Erythroblast (primary cell): ENCODE measurements around the gene TCF15.

Source experiments
- GATA1 ChIP-seq: IDR thresholded peaks from 2 replicates; pipeline ENCODE4 v1.6.1; 2011; ENCODE audit warnings: low read depth, mild to moderate bottlenecking, control low read depth, low read length, moderate library complexity
- POLR2A ChIP-seq: IDR thresholded peaks from 2 replicates; pipeline ENCODE4 v1.6.1; 2011; ENCODE audit warnings: mild to moderate bottlenecking, low read length

DNA sequence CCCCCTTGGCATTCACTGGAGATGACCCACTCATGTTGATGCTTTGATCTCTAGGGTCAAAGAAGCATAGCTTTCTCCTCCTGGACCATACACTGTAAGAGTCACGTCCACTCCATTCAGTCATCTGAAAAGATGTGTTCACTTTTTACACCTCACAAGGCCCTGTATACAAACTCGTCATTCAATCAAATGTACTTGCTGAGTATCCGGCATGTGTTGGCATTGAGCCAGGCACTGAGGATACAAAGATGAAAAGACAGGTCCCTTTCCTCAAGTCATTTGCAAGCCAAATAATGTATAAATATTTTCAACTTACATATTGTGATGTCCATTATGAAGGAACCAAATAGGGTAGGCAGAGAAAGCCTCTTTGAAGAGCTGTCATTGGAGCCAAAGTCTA is 34.0 kb downstream of the TCF15 start:
- TF ChIP-seq POLR2A (no peak), GATA1 (no peak)
